GM18520 (cell line): ENCODE results near the gene OR13J1.
"Not testable (repeated sequence)": the region's sequence is repeated elsewhere in the genome, so short reads cannot be mapped to it uniquely, and the experiment has no call there.

ENCODE experiments used
- ATAC-seq: cut with Tn5 transposase; IDR thresholded peaks from one replicate; pipeline ENCODE4 v1.9.1; 2021; ENCODE audit not compliant: unreplicated experiment

OR13J1 gene

DNA sequence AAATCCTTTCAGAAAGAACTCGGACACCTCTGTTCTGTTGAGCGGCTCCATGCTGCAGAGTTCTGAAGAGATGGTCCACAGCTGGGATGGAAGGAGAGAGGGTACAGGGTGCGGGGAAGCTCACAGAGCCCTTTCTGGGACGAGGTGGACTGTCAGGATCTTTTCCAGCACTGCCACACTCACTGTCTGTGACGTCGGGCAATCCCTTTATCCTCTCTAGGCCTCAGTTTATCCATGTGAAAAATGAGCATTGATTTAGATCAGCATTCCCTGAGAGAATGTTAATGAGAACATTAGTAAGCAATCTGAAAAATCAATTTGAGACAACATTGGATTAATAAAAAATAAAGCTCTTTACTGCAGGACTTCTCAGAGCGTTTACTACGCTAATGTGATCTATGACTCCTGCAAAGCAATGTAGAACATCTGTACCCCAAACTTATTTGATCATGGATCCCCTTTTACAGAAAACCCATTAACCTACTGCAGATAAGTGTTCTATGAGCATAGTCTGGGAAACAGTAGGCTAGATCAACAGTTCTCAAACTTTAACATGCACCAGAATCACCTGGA is at the start of gene OR13J1:
Gene OR13J1, minus strand, starts transcription at position 51 of the 573 bp plus-strand sequence. Its CDS starts 0 bp downstream, at position 51.
- ATAC-seq: no peak

- no peak for ATAC-seq
Observed at GRCh38 chr9:35919212-35920008, 49.2 kb upstream of the OR13J1 start.

DNA sequence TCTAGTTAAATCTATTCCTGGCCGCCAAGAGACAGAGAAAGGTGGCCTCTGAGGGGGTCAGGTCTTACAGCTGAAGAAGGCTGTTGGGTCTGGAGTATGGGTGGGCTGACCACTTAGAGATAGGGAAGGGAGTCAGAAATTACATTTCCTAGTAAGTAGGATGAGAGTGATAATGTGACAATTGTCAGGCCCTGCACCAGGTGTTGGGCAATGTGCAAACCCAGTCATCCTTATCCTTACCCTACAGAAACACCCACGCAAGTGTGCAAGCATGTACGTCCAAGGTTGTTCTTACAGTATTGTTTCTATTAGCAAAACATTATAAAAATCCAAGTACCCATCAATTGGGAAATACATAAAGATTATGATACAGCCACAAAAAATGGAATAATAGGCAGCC is 48.6 kb upstream of the OR13J1 start:
- ATAC-seq: no peak

DNA sequence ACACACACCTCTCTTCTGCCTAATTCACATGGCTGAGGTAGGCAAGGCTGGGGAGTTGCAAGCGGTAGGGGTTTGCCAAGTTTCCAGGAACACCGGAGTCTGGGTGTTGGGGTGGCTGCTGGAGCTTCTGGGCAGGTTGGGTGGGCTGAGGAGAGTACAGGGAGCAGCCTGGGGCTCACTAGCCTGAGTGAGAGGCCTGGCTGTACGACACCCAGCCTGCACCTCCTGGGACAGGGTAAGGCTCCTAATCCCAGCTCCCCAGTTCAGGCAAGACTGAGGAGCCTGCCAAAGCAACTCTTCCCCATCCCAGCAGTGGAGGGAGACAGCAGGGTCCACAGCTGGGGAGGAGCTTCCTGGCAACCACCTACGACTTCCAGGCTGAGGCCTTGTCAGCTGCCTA is 47.1 kb upstream of the OR13J1 start:
- no peak for ATAC-seq

- ATAC-seq: no peak
Observed at GRCh38 chr9:35915681-35916294, 45.6 kb upstream of the OR13J1 start.

DNA sequence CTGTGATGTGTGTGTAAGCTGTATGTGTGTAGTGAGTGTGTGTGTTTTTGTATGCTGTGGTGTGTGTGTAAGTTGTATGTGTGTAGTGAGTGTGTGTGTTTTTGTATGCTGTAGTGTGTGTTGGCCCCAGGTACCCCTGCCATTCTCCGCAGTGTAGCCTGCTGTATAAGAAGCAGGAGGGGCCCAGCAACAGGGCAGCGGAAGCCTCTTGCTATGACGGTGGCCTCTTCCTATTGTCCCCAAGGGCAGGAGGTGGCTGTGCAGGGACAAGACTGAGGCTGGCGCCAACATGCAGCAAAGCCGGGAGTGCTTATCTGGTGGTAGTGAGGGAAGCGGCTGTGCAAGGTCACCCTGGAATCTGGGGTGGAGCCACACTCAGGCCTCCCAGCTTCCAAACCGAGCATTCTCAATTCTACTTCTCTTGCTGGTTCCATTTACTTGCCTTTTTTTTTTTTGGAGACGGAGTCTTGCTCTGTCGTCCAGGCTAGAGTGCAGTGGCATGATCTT is 44.2 kb upstream of the OR13J1 start:
- no peak for ATAC-seq

- ATAC-seq: not testable (repeated sequence)
Observed at GRCh38 chr9:35913429-35913828, 43.2 kb upstream of the OR13J1 start.

- no peak for ATAC-seq
Observed at GRCh38 chr9:35912791-35913400, 42.7 kb upstream of the OR13J1 start.

DNA sequence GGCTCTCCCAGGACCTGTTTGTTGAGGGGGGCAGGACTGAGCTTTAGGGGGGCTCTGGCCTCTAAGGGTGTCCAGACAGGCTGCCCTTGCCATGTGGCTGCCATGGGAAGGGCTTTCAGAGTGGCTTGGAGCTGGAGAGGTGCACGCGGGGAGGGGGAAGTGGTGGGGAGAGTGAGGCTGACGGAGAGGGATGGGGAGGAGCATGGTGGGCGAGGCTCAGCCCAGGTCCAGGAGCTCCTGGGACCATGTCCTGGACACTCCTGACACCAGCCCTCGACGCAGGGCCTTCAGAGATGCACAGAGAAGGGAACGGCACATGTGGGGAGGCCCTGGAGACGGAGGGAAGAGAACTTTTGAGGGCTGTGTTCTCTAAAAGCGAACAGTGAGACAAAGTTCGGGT is 41.5 kb upstream of the OR13J1 start:
- no peak for ATAC-seq

DNA sequence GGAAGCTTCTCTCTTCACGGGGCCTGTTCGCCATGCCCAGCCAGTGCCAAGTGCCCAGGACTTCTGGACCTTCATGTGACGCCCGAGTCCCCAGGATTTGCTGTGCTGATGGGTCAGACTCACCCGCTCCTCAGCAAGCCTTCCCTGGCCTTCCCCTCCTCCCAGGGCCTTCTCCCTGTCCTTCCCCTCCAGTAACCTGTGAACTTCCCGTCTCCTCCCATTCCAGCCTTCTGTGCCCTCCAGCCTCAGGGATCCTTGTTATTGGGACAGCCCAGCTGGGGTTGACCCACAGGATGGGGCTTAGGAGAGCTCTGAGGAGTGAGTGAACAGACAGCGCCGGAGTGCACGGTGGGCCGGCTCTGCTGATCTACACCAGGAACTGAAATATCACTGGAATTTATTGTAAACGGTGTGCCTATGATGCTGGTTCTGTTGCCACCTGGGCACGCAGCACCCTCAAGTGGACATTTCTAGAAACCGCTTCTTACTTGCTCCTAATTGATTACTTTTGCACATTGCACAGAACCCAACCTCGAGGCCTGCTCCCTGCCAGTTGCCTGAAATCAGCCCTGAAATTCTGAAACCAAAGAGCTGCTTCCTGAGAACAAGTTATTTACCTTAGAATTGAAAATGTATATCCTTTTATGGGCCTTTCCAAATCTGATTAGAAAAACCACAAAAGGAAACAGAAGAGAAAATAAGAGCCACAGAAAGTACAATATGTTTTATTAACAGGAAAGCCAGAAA is 40.6 kb upstream of the OR13J1 start:
- no peak for ATAC-seq

- no peak for ATAC-seq
Observed at GRCh38 chr9:35909687-35910612, 39.7 kb upstream of the OR13J1 start.

DNA sequence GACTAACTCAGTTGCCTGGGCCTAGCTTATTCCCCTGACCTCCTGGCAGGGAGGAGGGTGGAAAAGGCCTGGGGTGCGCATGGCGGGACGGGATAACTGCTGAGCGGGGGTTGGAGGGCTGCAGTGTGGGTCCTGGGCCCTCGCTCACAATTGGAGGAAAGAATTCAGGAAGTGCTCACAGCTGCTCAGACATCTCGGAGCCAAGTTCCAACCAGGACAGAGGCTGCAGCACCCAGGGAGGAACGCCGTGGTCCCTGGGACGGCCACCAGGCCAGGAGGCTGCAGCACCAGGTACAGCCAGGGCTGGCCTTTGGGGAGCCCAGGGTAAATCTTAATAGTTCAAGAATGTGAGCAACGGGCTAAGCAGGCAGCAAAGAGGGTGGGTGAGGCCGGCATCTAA is 39.1 kb upstream of the OR13J1 start, which contains the start of gene SPAAR:
Gene SPAAR, plus strand, starts transcription at position 217 of the 400 bp plus-strand sequence. CDS start 974 bp downstream, outside the sequence.
- no peak for ATAC-seq

DNA sequence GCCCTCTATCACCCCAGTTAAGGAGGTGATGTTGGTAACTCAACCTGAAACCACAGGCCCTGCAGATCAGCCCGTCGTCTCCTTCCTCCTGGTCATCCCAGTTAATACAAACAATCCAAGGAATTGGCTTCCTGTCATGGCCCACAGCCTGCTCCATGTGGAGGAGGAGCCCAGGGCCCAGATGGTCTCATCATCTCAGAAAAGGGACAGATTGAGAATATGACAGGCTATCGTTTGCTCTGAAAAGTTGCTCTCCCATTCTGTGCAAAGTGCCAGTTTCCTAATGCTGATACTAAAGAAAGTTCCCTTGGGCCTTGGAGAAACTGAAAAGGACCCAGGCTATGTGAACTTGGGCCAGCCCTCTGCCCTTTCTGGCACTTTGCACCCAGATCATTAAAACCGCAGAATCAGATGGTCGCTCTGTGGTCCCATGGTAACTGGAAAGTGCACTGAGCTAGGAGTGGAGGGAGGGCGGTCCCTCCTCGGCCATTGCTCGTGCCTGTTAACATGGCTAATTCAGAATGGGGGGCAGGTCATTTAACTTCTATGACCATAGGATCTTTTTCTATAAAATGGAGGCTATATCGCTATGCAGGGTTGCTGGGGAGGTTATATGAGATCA is 38.4 kb upstream of the OR13J1 start:
- ATAC-seq: no peak

DNA sequence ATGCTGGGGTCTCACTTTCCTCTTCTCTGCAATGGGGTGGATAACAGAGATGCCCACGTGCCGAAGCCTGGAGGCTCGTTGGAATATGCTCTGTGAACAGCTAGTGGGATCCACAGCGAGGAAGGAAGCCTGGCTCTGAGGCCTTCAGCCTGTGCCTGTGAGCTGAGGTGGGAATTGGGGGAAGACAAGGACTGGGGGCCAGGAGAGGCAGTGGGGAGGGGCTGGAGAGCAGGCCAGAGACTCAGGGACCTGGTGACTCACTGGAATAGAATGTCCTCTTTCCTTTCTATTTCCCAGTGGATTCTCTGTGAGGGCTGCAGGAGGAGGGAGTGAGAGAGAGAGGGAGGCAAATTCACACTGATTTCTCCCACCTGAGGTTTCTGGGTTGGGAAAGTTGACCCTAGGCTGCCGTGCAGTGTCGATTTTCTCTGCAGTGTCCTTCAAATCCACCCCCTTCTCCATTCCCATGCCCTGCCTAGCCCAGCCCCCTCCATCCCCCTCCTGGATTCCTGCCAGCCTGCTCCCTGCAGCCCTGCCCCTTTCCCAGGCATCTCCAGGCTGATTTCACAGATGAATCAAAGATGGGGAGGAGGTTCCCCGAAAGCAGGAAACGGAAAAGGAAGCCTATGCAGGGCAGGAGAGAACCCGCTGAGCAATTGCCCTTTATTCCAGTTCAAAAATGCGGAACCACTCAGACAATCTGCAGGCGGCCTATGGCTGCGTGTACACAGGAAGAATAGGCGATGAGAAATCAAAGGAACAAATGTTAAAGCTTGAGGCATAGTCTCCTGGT is 37.7 kb upstream of the OR13J1 start:
- ATAC-seq: no peak

GRCh38 chr9:35906923-35907699 is 36.9 kb upstream of the OR13J1 start:
- no peak for ATAC-seq

DNA sequence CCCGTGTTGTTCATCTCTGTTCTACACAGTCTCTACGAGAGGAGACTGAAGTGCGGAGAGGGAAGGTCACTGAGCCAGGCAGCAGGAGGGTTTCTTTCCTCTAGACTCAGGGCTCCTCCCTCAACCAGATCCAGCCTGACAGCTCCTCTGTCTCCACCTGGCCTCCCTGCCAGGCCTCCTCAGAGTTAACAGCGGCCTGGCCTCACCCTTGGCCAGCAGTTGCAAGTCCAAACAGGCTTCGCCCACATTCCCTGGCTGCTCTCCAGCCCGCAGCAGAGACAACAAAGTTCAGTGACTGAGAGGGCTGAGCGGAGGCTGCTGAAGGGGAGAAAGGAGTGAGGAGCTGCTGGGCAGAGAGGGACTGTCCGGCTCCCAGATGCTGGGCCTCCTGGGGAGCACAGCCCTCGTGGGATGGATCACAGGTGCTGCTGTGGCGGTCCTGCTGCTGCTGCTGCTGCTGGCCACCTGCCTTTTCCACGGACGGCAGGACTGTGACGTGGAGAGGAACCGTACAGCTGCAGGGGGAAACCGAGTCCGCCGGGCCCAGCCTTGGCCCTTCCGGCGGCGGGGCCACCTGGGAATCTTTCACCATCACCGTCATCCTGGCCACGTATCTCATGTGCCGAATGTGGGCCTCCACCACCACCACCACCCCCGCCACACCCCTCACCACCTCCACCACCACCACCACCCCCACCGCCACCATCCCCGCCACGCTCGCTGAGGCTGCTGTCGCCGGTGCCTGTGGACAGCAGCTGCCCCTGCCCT is 35.9 kb upstream of the OR13J1 start, which contains the start of gene HRCT1:
Gene HRCT1, plus strand, starts transcription at position 291 of the 768 bp plus-strand sequence. Its CDS starts 86 bp downstream, at position 377.
- no peak for ATAC-seq
